Fibroblast of lung (primary cell): Measurements from ENCODE around the gene CCDC127.
"Not testable (repeated sequence)": the region's sequence is repeated elsewhere in the genome, so short reads cannot be mapped to it uniquely, and the experiment has no call there.

ENCODE experiments used
- EZH2 ChIP-seq: IDR thresholded peaks from 2 replicates; pipeline ENCODE4 v1.5.1; 2012; ENCODE audit warnings: low read length, control low read depth, mild to moderate bottlenecking; ENCODE audit errors: missing control alignments
- TF ChIP-seq, protein P1 (sequence below), 2 donors: IDR thresholded peaks in 1 of 2; conservative IDR thresholded peaks in 1 of 2; 1 replicate in 1 of 2; 2 replicates in 1 of 2; pipeline ENCODE4 v1.5.1; 2011 to 2012; ENCODE audit warnings: low read length in 2 of 2, control low read depth in 1 of 2, inconsistent platforms in 1 of 2, low read depth in 1 of 2, mild to moderate bottlenecking in 1 of 2

DNA sequence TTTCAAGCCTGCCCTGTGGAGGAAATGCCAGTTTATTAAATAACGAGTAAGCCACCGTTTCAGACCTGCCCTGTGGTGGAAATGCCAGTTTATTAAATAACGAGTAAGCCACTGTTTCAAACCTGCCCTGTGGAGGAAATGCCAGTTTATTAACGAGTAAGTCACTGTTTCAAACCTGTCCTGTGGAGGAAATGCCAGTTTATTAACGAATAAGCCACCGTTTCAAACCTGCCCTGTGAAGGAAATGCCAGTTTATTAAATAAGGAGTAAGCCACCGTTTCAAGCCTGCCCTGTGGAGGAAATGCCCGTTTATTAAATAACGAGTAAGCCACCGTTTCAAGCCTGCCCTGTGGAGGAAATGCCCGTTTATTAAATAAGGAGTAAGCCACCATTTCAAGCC is 34.0 kb upstream of the CCDC127 start:
- TF ChIP-seq, protein P1, sequence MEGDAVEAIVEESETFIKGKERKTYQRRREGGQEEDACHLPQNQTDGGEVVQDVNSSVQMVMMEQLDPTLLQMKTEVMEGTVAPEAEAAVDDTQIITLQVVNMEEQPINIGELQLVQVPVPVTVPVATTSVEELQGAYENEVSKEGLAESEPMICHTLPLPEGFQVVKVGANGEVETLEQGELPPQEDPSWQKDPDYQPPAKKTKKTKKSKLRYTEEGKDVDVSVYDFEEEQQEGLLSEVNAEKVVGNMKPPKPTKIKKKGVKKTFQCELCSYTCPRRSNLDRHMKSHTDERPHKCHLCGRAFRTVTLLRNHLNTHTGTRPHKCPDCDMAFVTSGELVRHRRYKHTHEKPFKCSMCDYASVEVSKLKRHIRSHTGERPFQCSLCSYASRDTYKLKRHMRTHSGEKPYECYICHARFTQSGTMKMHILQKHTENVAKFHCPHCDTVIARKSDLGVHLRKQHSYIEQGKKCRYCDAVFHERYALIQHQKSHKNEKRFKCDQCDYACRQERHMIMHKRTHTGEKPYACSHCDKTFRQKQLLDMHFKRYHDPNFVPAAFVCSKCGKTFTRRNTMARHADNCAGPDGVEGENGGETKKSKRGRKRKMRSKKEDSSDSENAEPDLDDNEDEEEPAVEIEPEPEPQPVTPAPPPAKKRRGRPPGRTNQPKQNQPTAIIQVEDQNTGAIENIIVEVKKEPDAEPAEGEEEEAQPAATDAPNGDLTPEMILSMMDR (conservative IDR thresholded peaks at IDR 0.05 in 1 of 2, IDR thresholded peaks at IDR 0.05 in 1 of 2; ENCODE audit: low read depth in 1 of 2, low read length in 2 of 2) = not testable (repeated sequence)
- TF ChIP-seq EZH2 = not testable (repeated sequence)
